ENCODE results near the gene OR1J4.

DNA sequence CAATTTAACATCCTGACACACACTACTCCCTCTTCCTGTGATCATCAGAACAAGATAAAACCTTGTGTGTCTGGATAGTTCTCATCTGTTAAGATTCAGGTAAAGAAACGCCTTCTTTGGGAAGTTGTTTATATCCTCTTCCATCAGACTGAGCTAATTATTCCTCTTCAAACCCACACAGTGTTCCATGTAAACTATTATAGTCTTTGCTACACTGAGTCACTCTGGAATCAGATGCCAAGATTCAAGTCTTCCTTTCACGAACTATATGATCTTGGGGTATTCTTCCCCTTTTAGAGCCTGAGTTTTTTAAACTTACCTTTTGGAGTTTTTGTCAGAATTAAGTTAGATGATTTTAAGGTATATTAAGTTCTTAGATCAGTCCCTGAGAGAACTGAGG is 43.2 kb upstream of the OR1J4 start:
- TF ChIP-seq, protein P1, sequence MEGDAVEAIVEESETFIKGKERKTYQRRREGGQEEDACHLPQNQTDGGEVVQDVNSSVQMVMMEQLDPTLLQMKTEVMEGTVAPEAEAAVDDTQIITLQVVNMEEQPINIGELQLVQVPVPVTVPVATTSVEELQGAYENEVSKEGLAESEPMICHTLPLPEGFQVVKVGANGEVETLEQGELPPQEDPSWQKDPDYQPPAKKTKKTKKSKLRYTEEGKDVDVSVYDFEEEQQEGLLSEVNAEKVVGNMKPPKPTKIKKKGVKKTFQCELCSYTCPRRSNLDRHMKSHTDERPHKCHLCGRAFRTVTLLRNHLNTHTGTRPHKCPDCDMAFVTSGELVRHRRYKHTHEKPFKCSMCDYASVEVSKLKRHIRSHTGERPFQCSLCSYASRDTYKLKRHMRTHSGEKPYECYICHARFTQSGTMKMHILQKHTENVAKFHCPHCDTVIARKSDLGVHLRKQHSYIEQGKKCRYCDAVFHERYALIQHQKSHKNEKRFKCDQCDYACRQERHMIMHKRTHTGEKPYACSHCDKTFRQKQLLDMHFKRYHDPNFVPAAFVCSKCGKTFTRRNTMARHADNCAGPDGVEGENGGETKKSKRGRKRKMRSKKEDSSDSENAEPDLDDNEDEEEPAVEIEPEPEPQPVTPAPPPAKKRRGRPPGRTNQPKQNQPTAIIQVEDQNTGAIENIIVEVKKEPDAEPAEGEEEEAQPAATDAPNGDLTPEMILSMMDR (IDR thresholded peaks at IDR 0.05) = no peak
- no peak for TF ChIP-seq EP300 (IDR thresholded peaks at IDR 0.05)

All from tibial nerve (tissue), 4 donors.